Measurements from ENCODE around the gene CSPG4. TPM values are rescaled to one million over a fixed set of nuclear protein-coding genes. Genes with fewer than 3 reads are reported as not detected.
"Not testable (repeated sequence)": the region's sequence is repeated elsewhere in the genome, so short reads cannot be mapped to it uniquely, and the experiment has no call there.

The CSPG4 gene
- total RNA-seq, 2 donors from 2014 or later: 32.6 to 55.6 TPM

- TF ChIP-seq CTCF (IDR thresholded peaks at IDR 0.05): peak; percentile 78 to 86
- Histone ChIP-seq H3K36me3 (peaks cover 60% of the 10 kb centered on the region), H3K4me1 (peaks cover 0 to 10% of the 10 kb centered on the region in 2 donors)
- not testable (repeated sequence) for H3K27me3 ChIP-seq, H3K27ac ChIP-seq, H3K4me3 ChIP-seq, H3K9me3 ChIP-seq
- DNase-seq (ENCODE audit: low spot score): peak; percentile 77
These were observed 28.9 kb downstream of the CSPG4 start for GRCh38 chr15:75683646-75684312.

- DNase-seq (ENCODE audit: low spot score): no peak
- H3K4me1 ChIP-seq: peaks cover 0 to 10% of the 10 kb centered on the region in 2 donors
- no peaks in the 10 kb centered on the region for H3K9me3 ChIP-seq
- no peaks in the 10 kb centered on the region for H3K27me3 ChIP-seq
- no peak overlapping the region for H3K4me3 ChIP-seq
- TF ChIP-seq CTCF (IDR thresholded peaks at IDR 0.05): no peak
- peaks cover 47% of the 10 kb centered on the region for H3K36me3 ChIP-seq
- H3K27ac ChIP-seq: no peak overlapping the region
These were observed 30.2 kb downstream of the CSPG4 start for GRCh38 chr15:75682181-75683135.

- Histone ChIP-seq H3K27ac (no peak overlapping the region), H3K4me3 (no peak overlapping the region), H3K27me3 (no peaks in the 10 kb centered on the region), H3K36me3 (peaks cover 39% of the 10 kb centered on the region), H3K9me3 (no peaks in the 10 kb centered on the region), H3K4me1 (peaks cover 0 to 22% of the 10 kb centered on the region in 2 donors)
- no peak for DNase-seq (ENCODE audit: low spot score)
- no peak for TF ChIP-seq CTCF (IDR thresholded peaks at IDR 0.05)
These were observed 32.5 kb downstream of the CSPG4 start for GRCh38 chr15:75680007-75680789.

- not testable (repeated sequence) for H3K27me3 ChIP-seq; DNase-seq (ENCODE audit: low spot score); H3K9me3 ChIP-seq; H3K4me3 ChIP-seq; H3K27ac ChIP-seq
- peaks cover 25% of the 10 kb centered on the region for H3K36me3 ChIP-seq
- peaks cover 0 to 31% of the 10 kb centered on the region in 2 donors for H3K4me1 ChIP-seq
These were observed 34.3 kb downstream of the CSPG4 start for GRCh38 chr15:75678324-75678690.

GRCh38 chr15:75677465-75678323 lies 35.0 kb downstream of the CSPG4 start:
- TF ChIP-seq CTCF (IDR thresholded peaks at IDR 0.05): no peak
- Histone ChIP-seq H3K36me3 (peaks cover 19% of the 10 kb centered on the region), H3K4me3 (no peak overlapping the region), H3K27ac (no peak overlapping the region), H3K9me3 (no peaks in the 10 kb centered on the region), H3K27me3 (no peaks in the 10 kb centered on the region), H3K4me1 (peaks cover 0 to 37% of the 10 kb centered on the region in 2 donors)
- DNase-seq (ENCODE audit: low spot score): no peak

Measured in right atrium auricular region (tissue), 2 donors.